ENCODE measurements around the gene MAMLD1. TPM values are rescaled to one million over a fixed set of nuclear protein-coding genes. Genes with fewer than 3 reads are reported as not detected.

MAMLD1 gene
- total and polyA plus RNA-seq, 12 donors: 1.4 to 11.2 (median 6.5) TPM

DNA sequence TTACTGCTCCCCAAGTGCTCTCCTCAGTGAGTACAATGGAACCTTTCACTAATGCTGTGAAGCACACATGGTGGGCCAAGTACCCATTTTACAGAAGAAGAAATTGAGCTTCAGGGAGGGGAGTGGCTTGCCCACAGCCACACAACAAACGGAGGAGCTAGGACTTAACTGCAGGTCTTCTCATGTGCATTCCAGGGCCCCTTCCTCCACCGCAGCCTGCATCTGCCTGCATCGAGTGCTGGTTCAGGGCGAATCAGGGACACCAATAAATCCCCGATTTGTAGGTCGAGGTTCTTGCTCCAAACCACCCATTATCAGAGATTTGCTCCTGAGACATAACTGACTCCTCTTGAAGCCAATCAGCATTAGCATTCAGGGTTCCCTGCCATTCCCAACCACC is 100.9 kb downstream of the MAMLD1 start:
- intact Hi-C loops (cut with DNase I): no loop called here
- H3K4me3 ChIP-seq: no peak overlapping the region
- no peak for DNase-seq

DNA sequence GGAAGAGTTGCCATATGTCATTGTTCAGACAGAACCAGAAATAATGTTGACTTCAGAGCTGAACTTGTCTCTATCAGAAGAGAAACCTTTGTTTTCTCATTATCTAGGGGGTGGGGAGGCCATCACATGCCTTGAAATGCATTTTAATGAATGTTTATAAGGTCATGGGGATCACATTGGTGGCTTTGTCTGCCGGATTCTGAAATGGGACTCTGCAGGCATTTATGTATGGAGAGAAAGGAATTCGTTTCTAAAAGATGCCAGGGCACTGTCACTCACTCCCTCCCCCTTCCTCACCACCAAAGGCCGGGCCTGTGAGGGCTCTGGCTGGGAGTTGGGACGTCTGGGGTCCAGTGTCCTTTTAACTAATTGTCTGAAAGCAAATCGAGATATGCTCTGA is 102.2 kb downstream of the MAMLD1 start:
- 50 to 80% (median 67%) methylated on average over 3 to 5 of the region's 5 CpGs for WGBS, 4 donors
- no peaks in the 10 kb centered on the region for H3K9me3 ChIP-seq (replicated peaks in 1 of 3)
- no peak for DNase-seq
- no peak overlapping the region for H3K27ac ChIP-seq
- H3K36me3 ChIP-seq (replicated peaks in 1 of 2): no peaks in the 10 kb centered on the region
- no peaks in the 10 kb centered on the region for H3K27me3 ChIP-seq
- intact Hi-C loops (cut with DNase I): no loop called here
- H3K4me1 ChIP-seq (replicated peaks in 1 of 2): no peaks in the 10 kb centered on the region
- no peak for TF ChIP-seq POLR2A (IDR thresholded peaks at IDR 0.05)
- TF ChIP-seq, protein P1, sequence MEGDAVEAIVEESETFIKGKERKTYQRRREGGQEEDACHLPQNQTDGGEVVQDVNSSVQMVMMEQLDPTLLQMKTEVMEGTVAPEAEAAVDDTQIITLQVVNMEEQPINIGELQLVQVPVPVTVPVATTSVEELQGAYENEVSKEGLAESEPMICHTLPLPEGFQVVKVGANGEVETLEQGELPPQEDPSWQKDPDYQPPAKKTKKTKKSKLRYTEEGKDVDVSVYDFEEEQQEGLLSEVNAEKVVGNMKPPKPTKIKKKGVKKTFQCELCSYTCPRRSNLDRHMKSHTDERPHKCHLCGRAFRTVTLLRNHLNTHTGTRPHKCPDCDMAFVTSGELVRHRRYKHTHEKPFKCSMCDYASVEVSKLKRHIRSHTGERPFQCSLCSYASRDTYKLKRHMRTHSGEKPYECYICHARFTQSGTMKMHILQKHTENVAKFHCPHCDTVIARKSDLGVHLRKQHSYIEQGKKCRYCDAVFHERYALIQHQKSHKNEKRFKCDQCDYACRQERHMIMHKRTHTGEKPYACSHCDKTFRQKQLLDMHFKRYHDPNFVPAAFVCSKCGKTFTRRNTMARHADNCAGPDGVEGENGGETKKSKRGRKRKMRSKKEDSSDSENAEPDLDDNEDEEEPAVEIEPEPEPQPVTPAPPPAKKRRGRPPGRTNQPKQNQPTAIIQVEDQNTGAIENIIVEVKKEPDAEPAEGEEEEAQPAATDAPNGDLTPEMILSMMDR (IDR thresholded peaks at IDR 0.05): no peak
- H3K4me3 ChIP-seq: no peak overlapping the region

More for the DNA sequence above, 100.9 kb downstream of the MAMLD1 start:
- Histone ChIP-seq H3K27ac (no peak overlapping the region), H3K9me3 (replicated peaks in 1 of 3) (no peaks in the 10 kb centered on the region), H3K4me1 (replicated peaks in 1 of 2) (no peaks in the 10 kb centered on the region), H3K27me3 (no peaks in the 10 kb centered on the region), H3K36me3 (replicated peaks in 1 of 2) (no peaks in the 10 kb centered on the region)
- WGBS, 4 donors: 80 to 100% (median 88%) methylated on average over 1 to 6 of the region's 6 CpGs
- TF ChIP-seq, protein P1 (IDR thresholded peaks at IDR 0.05): no peak
- TF ChIP-seq POLR2A (IDR thresholded peaks at IDR 0.05): no peak

DNA sequence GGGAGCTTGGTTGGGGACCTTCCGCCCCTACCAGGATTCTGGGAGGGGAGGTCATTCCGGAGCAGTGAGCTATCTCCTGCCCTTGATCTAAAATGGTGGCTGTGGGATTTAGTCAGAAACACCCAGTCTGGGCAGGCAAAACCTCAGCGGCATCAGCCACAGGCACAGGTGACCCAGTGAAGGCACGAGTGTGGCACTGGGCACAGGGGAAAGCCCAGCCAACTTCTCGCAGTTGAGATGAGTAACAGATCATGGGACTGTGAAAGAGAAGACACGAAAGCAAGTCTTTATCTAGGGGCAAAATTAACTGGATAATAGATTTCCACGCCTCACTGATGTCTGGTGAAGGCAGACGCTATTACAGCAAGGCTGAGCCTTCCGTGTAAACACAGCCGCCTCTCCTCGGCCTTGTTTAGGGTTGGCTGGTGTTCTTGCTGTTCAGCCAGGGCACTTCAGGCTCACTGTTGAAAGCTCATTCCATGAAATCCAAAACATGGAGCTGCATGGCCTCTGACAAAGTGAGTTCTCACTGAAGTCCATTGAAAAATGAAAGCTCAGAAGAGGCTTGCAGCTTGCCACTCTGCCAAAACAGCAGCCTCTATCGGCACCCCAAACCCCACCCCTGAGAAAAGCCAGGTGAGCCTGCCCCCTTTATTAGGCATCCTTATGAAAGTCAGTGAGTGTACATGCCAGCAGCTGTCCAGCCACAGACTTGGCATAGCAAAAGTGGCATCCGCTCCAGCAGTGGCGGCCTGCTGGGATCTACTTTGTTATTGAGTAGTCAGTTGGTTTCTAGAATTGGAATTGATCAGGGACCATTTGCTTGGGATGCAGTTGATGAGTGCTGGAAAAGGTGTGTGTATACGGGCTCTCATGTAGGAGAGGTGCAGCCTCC is 103.0 kb downstream of the MAMLD1 start:
- Histone ChIP-seq H3K4me3 (no peak overlapping the region), H3K27me3 (no peaks in the 10 kb centered on the region), H3K27ac (no peak overlapping the region), H3K4me1 (replicated peaks in 1 of 2) (no peaks in the 10 kb centered on the region), H3K36me3 (replicated peaks in 1 of 2) (no peaks in the 10 kb centered on the region), H3K9me3 (replicated peaks in 1 of 3) (no peaks in the 10 kb centered on the region)
- WGBS, 4 donors: 77 to 98% (median 88%) methylated on average over 14 to 15 of the region's 15 CpGs
- TF ChIP-seq, protein P1 (IDR thresholded peaks at IDR 0.05): no peak
- TF ChIP-seq POLR2A (IDR thresholded peaks at IDR 0.05): no peak
- DNase-seq: no peak
- intact Hi-C loops (cut with DNase I): no loop called here

DNA sequence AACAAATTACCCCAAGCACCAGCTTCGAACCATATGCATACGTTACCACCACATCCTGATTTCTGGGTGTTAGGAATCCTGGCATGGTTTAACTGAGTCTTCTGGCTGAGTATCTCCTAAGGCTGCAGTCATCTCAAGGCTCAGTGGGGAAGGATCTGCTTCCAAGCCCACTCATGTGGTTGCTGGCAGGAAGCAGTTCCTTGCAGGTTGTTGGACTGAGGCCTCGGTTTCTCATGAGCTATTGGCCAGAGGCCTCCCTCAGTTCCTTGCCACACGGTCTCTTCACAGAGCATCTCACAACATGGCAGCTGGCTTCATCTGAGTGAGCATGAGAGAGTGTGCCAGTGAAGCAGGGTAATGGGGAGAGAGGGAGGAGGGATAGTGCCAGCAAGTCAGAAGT is 109.2 kb downstream of the MAMLD1 start:
- intact Hi-C loops (cut with DNase I): loop anchor here in 1 of 2 donors (10.0 kb wide), 1 partner anchor 98 kb away; no protein-coding TSS in a partner anchor
- Histone ChIP-seq H3K4me3 (no peak overlapping the region), H3K27ac (no peak overlapping the region), H3K27me3 (peaks cover 7% of the 10 kb centered on the region), H3K4me1 (replicated peaks in 1 of 2) (no peaks in the 10 kb centered on the region), H3K9me3 (replicated peaks in 1 of 3) (no peaks in the 10 kb centered on the region), H3K36me3 (replicated peaks in 1 of 2) (no peaks in the 10 kb centered on the region)
- 83 to 98% (median 89%) methylated on average over 2 to 4 of the region's 4 CpGs for WGBS, 4 donors
- DNase-seq: no peak
- TF ChIP-seq, protein P1 (IDR thresholded peaks at IDR 0.05): no peak
- TF ChIP-seq POLR2A (IDR thresholded peaks at IDR 0.05): no peak
